ENCODE measurements around the gene ANKH. TPM values are rescaled to one million over a fixed set of nuclear protein-coding genes. Genes with fewer than 3 reads are reported as not detected.

Gene ANKH
- total and polyA plus RNA-seq, 2 of the 13 experiments (the other 11 are each of a cell fraction or from before 2014, with no cell fraction given) = 25.0 to 36.0 TPM

DNA sequence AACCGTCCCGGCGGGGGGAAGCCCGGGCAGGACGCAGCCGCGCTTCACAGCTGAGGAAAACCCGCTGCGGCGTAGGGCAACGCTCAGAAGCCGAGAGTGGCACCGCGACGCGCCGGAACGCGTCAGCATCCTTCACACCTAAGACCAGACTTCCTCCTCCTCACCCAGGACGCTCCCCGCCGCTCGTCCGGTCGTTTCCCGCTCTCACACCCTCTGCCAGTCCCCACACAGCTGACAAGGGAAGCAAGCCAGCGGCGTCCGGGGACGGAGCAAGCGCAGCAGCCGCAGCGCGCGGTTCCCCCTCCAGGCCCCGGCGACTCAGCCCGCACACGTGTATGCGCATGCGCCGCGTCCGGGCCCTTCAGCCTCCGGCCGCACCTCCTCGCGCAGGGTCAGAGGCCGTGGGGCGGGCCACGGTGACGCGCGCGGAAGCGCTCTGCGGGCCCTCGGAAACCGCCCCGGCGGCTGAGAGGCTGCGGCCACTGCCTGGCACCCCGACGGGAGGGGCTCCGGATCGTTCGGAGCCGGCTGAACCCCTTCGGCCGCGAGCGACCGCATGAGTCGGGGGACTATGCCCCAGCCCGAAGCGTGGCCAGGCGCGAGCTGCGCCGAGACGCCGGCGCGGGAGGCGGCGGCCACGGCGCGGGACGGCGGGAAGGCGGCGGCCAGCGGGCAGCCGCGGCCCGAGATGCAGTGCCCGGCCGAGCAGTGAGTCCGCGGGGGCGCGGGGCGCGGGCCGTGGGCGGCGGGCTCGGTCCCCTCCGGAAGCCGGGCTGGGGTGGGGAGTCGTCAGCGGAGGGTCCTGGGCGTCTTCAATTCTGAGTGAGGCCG lies 207.1 kb downstream of the ANKH start, which contains the start of gene OTULIN (continued):
- TF ChIP-seq, protein P1, sequence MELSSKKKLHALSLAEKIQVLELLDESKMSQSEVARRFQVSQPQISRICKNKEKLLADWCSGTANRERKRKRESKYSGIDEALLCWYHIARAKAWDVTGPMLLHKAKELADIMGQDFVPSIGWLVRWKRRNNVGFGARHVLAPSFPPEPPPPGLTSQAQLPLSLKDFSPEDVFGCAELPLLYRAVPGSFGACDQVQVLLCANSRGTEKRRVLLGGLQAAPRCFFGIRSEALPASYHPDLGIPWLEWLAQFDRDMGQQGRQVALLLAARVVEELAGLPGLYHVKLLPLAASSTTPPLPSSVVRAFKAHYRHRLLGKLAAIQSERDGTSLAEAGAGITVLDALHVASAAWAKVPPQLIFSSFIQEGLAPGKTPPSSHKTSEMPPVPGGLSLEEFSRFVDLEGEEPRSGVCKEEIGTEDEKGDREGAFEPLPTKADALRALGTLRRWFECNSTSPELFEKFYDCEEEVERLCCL (CRISPR knock-in tag; IDR thresholded peaks at IDR 0.05; ENCODE audit: borderline replicate concordance) = no peak
- TF ChIP-seq, protein P2, sequence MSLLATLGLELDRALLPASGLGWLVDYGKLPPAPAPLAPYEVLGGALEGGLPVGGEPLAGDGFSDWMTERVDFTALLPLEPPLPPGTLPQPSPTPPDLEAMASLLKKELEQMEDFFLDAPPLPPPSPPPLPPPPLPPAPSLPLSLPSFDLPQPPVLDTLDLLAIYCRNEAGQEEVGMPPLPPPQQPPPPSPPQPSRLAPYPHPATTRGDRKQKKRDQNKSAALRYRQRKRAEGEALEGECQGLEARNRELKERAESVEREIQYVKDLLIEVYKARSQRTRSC (CRISPR knock-in tag; IDR thresholded peaks at IDR 0.05; ENCODE audit: low read depth) = no peak
- no peak for TF ChIP-seq ZNF737 (CRISPR knock-in tag; IDR thresholded peaks at IDR 0.05; ENCODE audit: borderline replicate concordance)
- TF ChIP-seq ZNF121 (CRISPR knock-in tag; IDR thresholded peaks at IDR 0.05) = peak; percentile 72
- TF ChIP-seq POGZ (CRISPR knock-in tag; IDR thresholded peaks at IDR 0.05) = peak; percentile 23; the same call in 1 of the 2 replicates
- TF ChIP-seq ZNF678 (CRISPR knock-in tag; IDR thresholded peaks at IDR 0.05) = peak; percentile 58; the same call in 1 of the 2 replicates
- no peak for TF ChIP-seq EZH2 (conservative IDR thresholded peaks at IDR 0.05; ENCODE audit: low read depth, low read length)
- TF ChIP-seq, protein P3, sequence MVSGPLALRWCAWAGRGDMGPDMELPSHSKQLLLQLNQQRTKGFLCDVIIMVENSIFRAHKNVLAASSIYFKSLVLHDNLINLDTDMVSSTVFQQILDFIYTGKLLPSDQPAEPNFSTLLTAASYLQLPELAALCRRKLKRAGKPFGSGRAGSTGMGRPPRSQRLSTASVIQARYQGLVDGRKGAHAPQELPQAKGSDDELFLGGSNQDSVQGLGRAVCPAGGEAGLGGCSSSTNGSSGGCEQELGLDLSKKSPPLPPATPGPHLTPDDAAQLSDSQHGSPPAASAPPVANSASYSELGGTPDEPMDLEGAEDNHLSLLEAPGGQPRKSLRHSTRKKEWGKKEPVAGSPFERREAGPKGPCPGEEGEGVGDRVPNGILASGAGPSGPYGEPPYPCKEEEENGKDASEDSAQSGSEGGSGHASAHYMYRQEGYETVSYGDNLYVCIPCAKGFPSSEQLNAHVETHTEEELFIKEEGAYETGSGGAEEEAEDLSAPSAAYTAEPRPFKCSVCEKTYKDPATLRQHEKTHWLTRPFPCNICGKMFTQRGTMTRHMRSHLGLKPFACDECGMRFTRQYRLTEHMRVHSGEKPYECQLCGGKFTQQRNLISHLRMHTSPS (CRISPR knock-in tag; IDR thresholded peaks at IDR 0.05; ENCODE audit: low read depth) = no peak
- no peak for TF ChIP-seq SNRNP70 (IDR thresholded peaks at IDR 0.05; ENCODE audit: low read depth, low read length)
- TF ChIP-seq PHF21A (CRISPR knock-in tag; IDR thresholded peaks at IDR 0.05) = 0 out of 2 replicates have a peak, but pooled peaks have one; percentile 39
- no peak for TF ChIP-seq ZNF180 (CRISPR knock-in tag; IDR thresholded peaks at IDR 0.05; ENCODE audit: borderline replicate concordance, low read depth)
- TF ChIP-seq, protein P4, sequence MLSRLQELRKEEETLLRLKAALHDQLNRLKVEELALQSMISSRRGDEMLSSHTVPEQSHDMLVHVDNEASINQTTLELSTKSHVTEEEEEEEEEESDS (CRISPR knock-in tag; IDR thresholded peaks at IDR 0.05; ENCODE audit: borderline replicate concordance) = peak; percentile 50; the same call in 1 of the 2 replicates
- TF ChIP-seq ZNF546 (CRISPR knock-in tag; conservative IDR thresholded peaks at IDR 0.05) = peak; percentile 72; the same call in 1 of the 2 replicates
- peak; percentile 88 for TF ChIP-seq ZNF225 (CRISPR knock-in tag; IDR thresholded peaks at IDR 0.05)
- TF ChIP-seq JUNB (CRISPR knock-in tag; IDR thresholded peaks at IDR 0.05; ENCODE audit: borderline replicate concordance) = 0 out of 2 replicates have a peak, but pooled peaks have one; percentile 17
- no peak for TF ChIP-seq ZNF136 (CRISPR knock-in tag; IDR thresholded peaks at IDR 0.05; ENCODE audit: low read depth)
- TF ChIP-seq, protein P5, sequence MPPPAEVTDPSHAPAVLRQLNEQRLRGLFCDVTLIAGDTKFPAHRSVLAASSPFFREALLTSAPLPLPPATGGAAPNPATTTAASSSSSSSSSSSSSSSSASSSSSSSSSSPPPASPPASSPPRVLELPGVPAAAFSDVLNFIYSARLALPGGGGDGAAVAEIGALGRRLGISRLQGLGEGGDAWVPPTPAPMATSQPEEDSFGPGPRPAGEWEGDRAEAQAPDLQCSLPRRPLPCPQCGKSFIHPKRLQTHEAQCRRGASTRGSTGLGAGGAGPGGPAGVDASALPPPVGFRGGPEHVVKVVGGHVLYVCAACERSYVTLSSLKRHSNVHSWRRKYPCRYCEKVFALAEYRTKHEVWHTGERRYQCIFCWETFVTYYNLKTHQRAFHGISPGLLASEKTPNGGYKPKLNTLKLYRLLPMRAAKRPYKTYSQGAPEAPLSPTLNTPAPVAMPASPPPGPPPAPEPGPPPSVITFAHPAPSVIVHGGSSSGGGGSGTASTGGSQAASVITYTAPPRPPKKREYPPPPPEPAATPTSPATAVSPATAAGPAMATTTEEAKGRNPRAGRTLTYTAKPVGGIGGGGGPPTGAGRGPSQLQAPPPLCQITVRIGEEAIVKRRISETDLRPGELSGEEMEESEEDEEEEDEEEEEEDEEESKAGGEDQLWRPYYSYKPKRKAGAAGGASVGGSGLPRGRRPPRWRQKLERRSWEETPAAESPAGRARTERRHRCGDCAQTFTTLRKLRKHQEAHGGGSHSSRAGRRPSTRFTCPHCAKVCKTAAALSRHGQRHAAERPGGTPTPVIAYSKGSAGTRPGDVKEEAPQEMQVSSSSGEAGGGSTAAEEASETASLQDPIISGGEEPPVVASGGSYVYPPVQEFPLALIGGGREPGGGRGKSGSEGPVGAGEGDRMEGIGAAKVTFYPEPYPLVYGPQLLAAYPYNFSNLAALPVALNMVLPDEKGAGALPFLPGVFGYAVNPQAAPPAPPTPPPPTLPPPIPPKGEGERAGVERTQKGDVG (CRISPR knock-in tag; IDR thresholded peaks at IDR 0.05; ENCODE audit: borderline replicate concordance) = peak; percentile 61; the same call in 1 of the 2 replicates
- peak; percentile 63; the same call in 1 of the 2 replicates for TF ChIP-seq TBX3 (IDR thresholded peaks at IDR 0.05; ENCODE audit: borderline replicate concordance)
- no peak for TF ChIP-seq FOXO1 (CRISPR knock-in tag; IDR thresholded peaks at IDR 0.05)
- peak; percentile 82 for TF ChIP-seq POLR2G (IDR thresholded peaks at IDR 0.05; ENCODE audit: low read depth, low read length)
- TF ChIP-seq JUND (CRISPR knock-in tag; IDR thresholded peaks at IDR 0.05) = no peak
